Right atrium auricular region (tissue), 2 donors: ENCODE measurements around the gene KRTAP27-1. TPM values are rescaled to one million over a fixed set of nuclear protein-coding genes. Genes with fewer than 3 reads are reported as not detected.

Source experiments
- DNase-seq: peaks from one replicate; pipeline ENCODE4 v3.0.0-alpha.2; 2019; ENCODE audit warnings: low spot score
- H3K27ac ChIP-seq, 2 donors: fragments of 200-600 bp; sonication (generic); 1 replicate in 1 of 2; 2 replicates in 1 of 2; pipeline ENCODE4 v1.5.1; 2016 to 2019
- H3K27me3 ChIP-seq, 2 donors: fragments of 200-600 bp; sonication (generic); one replicate each; pipeline versions ENCODE4 v1.5.1 to v1.6.0; 2017 to 2019
- H3K36me3 ChIP-seq: fragments of 200-600 bp; sonication (generic); one replicate; pipeline ENCODE4 v1.5.1; 2016
- H3K4me1 ChIP-seq, 2 donors: fragments of 200-600 bp; sonication (generic); one replicate each; pipeline versions ENCODE4 v1.5.1 to v1.6.0; 2017 to 2019
- H3K4me3 ChIP-seq, 2 donors: fragments of 200-600 bp; sonication (generic); 1 replicate in 1 of 2; 2 replicates in 1 of 2; pipeline ENCODE4 v1.5.1; 2017 to 2019; ENCODE audit warnings: mild to moderate bottlenecking in 1 of 2, moderate library complexity in 1 of 2
- H3K9me3 ChIP-seq, 2 donors: fragments of 200-600 bp; sonication (generic); one replicate each; pipeline ENCODE4 v1.5.1; 2019
- CTCF ChIP-seq, 2 donors: fragments of 200-600 bp; sonication (generic); IDR thresholded peaks; one replicate each; pipeline ENCODE4 v1.5.1; 2019; ENCODE audit warnings: antibody characterized with exemption in 2 of 2
- total RNA-seq, 2 donors: library from RNA; depleted of rRNA; stranded (reverse); fragments of >200 nt; gene quantifications; one replicate each; pipeline ENCODE4 v1.1.0, GENCODE V29; 2016

Gene KRTAP27-1
- total RNA-seq, 2 donors from 2014 or later = not detected

DNA sequence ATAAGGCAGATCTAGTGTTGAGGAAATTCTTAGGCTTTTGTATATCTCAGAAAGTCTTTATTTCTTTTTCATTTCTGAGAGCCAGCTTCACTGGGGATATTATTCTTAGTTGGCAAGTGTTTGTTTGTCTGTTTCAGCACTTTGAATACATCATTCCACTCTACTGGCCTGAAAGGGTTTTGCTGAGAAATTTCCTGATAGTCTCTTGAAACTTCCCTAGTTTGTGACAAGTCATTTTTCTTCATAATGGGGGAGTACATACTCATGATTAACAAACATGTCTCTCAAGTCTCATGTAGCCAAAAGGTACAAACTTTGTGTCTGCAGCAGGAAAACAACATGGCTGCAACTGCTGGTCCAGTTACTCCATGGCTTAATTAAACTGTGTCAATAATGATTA lies 11.1 kb downstream of the KRTAP27-1 start:
- peaks cover 0 to 13% of the 10 kb centered on the region in 2 donors for H3K9me3 ChIP-seq
- DNase-seq = no peak
- H3K4me3 ChIP-seq = no peak overlapping the region
- no peaks in the 10 kb centered on the region for H3K36me3 ChIP-seq
- no peak overlapping the region for H3K27ac ChIP-seq
- TF ChIP-seq CTCF (IDR thresholded peaks at IDR 0.05) = no peak
- H3K4me1 ChIP-seq = no peaks in the 10 kb centered on the region
- no peaks in the 10 kb centered on the region for H3K27me3 ChIP-seq

- Histone ChIP-seq H3K4me3 (no peak within 1 kb of the TSS), H3K9me3 (no peaks in the 10 kb centered on the region), H3K4me1 (no peaks in the 10 kb centered on the region), H3K36me3 (no peaks in the 10 kb centered on the region), H3K27ac (no peak within 1 kb of the TSS), H3K27me3 (no peaks in the 10 kb centered on the region)
- no peak for DNase-seq
- no peak for TF ChIP-seq CTCF (IDR thresholded peaks at IDR 0.05)
Measured at GRCh38 chr21:30320215-30320614, 17.3 kb downstream of the KRTAP27-1 start, which contains the start of gene KRTAP26-1. KRTAP26-1 (minus strand) TSS chr21:30320315; CDS start chr21:30320035, 280 bp downstream.

DNA sequence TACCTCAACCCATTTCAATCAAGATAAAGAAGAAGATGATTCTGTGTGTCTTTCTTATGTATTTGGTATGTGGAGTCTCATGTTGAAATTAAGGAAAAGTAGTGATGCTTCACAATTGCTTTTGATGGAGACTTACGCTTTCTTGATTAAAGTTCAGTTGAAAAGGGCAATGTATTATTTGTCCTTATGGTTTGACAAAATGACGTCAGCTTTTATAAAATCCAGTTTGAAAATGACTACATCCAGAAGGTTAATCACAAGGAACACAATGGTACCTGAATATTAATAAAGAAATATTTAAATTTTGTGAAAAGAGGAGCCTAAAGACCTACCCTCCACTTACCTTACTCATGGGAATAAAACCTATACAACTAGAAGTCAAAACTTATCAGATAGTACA lies 21.8 kb downstream of the KRTAP27-1 start:
- Histone ChIP-seq H3K4me3 (no peak overlapping the region), H3K36me3 (no peaks in the 10 kb centered on the region), H3K4me1 (no peaks in the 10 kb centered on the region), H3K27me3 (no peaks in the 10 kb centered on the region), H3K9me3 (no peaks in the 10 kb centered on the region), H3K27ac (no peak overlapping the region)
- TF ChIP-seq CTCF (IDR thresholded peaks at IDR 0.05) = no peak
- DNase-seq = no peak

DNA sequence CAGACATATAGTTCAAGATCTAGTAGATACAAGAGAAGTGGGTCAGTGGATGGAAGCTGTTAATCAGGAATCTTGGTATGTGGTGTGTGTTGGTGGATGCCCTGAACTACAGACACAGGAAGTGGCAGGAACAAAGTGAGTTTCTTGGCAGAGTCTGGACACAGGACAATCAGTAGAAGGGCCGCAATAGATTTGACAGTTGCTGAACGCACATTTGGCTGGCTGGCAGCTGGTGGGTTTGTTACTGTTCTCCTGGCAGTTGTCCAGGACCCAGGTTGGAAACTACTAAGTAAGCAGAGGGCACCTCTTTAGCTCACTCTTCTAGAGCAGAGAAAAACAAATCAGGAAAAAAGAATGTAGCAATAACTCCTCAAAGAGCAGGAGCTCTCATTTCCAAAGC lies 30.6 kb downstream of the KRTAP27-1 start:
- Histone ChIP-seq H3K4me3 (no peak overlapping the region), H3K9me3 (no peaks in the 10 kb centered on the region), H3K27me3 (no peaks in the 10 kb centered on the region), H3K27ac (no peak overlapping the region), H3K36me3 (no peaks in the 10 kb centered on the region), H3K4me1 (no peaks in the 10 kb centered on the region)
- no peak for TF ChIP-seq CTCF (IDR thresholded peaks at IDR 0.05)
- DNase-seq = no peak

- Histone ChIP-seq H3K36me3 (no peaks in the 10 kb centered on the region), H3K4me1 (no peaks in the 10 kb centered on the region), H3K4me3 (no peak overlapping the region), H3K27me3 (no peaks in the 10 kb centered on the region), H3K9me3 (peaks cover 0 to 8% of the 10 kb centered on the region in 2 donors), H3K27ac (no peak overlapping the region)
- TF ChIP-seq CTCF (IDR thresholded peaks at IDR 0.05) = no peak
- no peak for DNase-seq
Measured at GRCh38 chr21:30305136-30305535, 32.4 kb downstream of the KRTAP27-1 start.

DNA sequence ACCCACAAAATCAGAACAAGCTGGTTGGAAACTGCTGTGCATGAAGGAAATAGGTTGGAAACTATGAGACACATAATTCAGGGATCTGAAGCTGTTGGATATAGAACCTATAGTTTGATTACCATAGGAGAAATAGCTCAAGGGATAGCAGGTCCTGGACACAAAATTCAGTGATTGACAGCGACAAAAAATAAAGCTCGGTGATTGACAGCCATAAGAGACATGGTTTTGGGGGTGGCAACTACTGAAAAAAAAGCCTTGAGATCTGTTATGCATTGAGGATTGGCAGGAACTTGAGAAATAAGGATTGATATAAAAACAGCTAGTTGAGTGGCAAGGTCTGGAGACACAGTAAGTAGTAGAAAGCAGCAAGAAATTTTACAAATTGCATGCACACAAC lies 48.3 kb downstream of the KRTAP27-1 start, which contains the start of gene KRTAP25-1:
Gene KRTAP25-1 (minus strand): TSS at position 300 of the 400 bp plus-strand sequence. CDS start 24 bp downstream, at position 276.
- Histone ChIP-seq H3K4me1 (no peaks in the 10 kb centered on the region), H3K9me3 (no peaks in the 10 kb centered on the region), H3K27me3 (no peaks in the 10 kb centered on the region), H3K36me3 (no peaks in the 10 kb centered on the region), H3K27ac (no peak within 1 kb of the TSS), H3K4me3 (no peak within 1 kb of the TSS)
- TF ChIP-seq CTCF (IDR thresholded peaks at IDR 0.05) = no peak
- DNase-seq = no peak
